Activated CD8-positive, alpha-beta memory T cell treated with anti-CD3 and anti-CD28 coated beads for 36 hours (primary cell): ENCODE data around the gene MIER1. TPM values are rescaled to one million over a fixed set of nuclear protein-coding genes. Genes with fewer than 3 reads are reported as not detected.
"Not testable (repeated sequence)": the region's sequence is repeated elsewhere in the genome, so short reads cannot be mapped to it uniquely, and the experiment has no call there.

Experiments used
- CTCF ChIA-PET: fragments of 350-600 bp; sonication (Branson Sonifier 250); formaldehyde crosslinking; loops from one replicate; lab custom pipeline; 2021; ENCODE audit warnings: antibody characterized with exemption; lab: Charles Lee
- POLR2A ChIA-PET: fragments of 350-600 bp; sonication (Branson Sonifier 250); formaldehyde crosslinking; loops from one replicate; lab custom pipeline; 2021; ENCODE audit warnings: antibody characterized with exemption; lab: Charles Lee
- total RNA-seq, 2 experiments: library from RNA; stranded (reverse); gene quantifications; one replicate each; pipeline ENCODE4 v1.2.3, GENCODE V29; 2021

Gene MIER1
- 10 to 100 TPM; 46.3 to 48.0 TPM for total RNA-seq

DNA sequence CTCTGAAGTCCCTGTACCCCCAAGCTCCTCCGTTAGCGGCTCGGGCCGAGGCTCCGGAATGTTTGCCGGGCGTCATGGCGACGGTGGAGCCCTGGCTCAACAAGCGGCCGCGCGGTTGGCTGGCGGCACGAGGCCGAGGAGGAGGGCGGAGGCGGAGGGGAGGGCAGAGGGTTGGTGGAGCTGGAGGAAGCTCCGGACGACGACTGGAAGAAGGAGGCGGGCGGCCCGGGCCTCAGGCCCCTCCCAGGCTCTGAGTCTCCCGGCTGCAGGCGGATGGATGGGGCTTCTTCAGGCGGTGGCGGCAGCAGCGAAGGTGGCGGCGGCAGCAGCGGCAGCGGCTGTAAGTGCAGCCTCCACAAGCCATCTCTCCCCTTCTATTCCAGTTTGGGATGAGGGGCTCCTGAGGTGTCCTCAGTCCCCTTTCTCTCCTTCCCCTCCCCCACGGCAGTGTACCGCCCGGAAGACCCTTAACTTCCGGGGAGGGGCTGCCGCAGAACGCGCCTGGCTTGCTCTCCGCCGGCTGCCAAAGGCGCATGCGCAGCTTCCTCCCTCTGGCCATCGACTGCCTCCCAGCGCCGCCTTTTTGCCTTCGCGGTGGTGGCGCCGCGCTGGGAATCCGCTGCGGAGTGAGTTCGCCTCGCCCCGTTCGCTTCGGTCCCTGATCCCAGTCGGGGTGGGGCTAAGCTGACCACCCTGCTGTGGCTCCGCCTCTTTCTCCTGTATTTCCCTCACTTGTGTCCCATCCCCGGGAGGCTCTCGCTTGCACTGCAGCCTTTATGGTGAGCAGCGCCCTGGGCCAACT, at the start of gene MIER1, which contains the start of gene DNAI4:
TSS of gene MIER1 (plus strand) at position 235 of the 802 bp plus-strand sequence. CDS start at position 274, 39 bp downstream.
TSS of gene DNAI4 (minus strand) at position 101 of the 802 bp plus-strand sequence. CDS start at position 76, 25 bp downstream.
- CTCF ChIA-PET, result interaction anchor here (0.6 to 1.4 kb wide), 3 partner anchors 78 to 289 kb away, joined by 3 to 4 read pairs (median 3); no protein-coding TSS in a partner anchor

DNA sequence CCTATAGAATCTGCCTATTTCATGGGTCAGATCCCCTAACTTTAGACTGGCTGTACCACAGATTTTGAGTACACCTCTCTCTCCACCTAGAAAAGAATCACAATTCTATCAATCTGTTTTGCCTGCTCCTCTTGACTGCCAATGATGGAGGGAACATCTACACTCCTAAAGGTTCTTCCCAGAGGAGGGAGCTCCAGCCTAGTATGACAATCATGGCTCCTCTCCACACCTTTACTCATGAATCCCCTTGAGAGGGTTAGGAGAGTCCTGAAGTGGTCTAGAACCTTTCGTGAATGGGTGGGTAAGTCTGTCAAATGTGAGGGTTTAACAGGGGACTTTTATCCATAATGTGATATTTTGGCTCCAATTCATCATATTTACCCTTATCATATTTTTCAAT, 48.1 kb upstream of the MIER1 start:
- CTCF ChIA-PET, result no interaction called here
- POLR2A ChIA-PET, result no interaction called here

More for the DNA sequence above, at the start of gene MIER1, which contains the start of gene DNAI4:
- POLR2A ChIA-PET, result interaction anchor here (0.5 to 1.4 kb wide), 5 partner anchors 9 to 1958 kb away, joined by 3 to 8 read pairs (median 4); partner anchors contain the start of gene SLC35D1

DNA sequence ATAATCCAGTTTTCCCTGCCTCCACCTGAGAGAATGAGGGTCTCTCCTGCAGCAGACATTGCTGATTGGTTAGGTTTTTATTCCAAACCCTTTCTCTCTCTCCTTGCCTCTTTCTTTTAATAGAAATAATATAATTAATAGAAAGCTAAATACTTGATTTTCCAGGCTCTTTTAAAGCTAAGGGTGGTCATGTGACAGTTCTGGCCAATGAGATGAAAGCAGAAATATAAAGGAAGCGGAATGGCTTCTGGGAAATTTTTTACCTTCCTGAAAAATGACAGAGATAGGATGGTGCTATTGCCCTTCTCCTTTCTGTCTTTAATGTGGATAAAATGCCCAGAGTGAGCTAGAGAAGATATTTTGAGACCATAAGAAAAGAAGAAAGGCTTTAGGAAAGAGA, 35.8 kb upstream of the MIER1 start:
- ChIA-PET POLR2A (no interaction called here), CTCF (no interaction called here)

DNA sequence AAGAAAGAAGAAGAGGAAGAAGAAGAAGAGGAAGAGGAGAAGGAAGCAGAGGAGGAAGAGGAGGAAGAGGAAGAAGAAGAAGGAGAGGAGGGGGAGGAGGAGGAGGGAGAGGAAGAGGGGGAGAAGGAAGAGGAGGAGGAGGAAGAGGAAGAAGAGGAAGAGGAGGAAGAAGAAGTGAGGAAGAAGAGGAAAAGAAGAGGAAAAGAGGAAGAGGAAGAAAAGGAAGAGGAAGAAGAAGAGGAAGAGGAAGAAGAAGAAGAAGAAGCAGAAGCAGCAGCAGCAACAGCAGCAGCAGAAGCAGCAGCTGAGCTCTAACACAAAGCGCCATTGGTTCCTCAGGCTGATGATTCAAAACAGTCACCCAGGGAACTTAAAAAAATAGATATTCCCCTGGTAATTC, 34.2 kb upstream of the MIER1 start:
- POLR2A ChIA-PET, result no interaction called here

DNA sequence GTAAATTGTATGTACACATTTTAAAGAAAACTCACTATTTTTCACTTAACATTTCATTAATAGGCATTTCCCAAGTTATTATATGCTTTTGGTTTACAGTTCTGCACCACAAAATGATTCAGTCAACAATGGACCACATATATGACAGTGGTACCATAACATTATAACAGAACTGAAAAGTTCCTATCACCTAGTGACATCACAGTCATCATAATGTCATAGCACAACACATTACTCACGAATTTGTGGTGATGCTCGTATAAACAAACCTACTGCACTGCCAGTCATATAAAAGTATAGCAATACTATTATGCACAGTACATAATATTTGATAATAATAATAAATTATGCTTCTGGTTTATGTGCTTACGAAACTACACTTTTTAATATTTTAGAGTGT, 31.1 kb upstream of the MIER1 start:
- ChIA-PET CTCF (no interaction called here), POLR2A (no interaction called here)

More for the DNA sequence above, 34.2 kb upstream of the MIER1 start:
- CTCF ChIA-PET, result no interaction called here

DNA sequence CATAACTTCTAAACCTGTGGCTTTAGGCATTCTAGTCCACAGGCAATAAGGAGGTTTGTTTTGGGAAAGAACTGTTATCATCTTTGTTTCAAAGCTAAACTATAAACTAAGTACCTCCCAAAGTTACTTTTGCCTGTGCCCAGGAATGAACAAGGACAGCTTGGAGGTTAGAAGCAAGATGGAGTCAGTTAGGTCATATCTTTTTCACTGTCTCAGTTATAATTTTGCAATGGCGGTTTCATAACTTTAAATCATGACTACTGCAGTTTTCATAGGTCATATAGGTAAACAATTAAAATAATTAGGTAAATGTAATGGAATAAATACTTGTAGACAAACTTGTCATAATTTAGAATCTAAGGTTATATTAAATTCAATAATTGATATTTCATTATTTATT, 9.6 kb upstream of the MIER1 start:
- CTCF ChIA-PET, result not testable (repeated sequence)

DNA sequence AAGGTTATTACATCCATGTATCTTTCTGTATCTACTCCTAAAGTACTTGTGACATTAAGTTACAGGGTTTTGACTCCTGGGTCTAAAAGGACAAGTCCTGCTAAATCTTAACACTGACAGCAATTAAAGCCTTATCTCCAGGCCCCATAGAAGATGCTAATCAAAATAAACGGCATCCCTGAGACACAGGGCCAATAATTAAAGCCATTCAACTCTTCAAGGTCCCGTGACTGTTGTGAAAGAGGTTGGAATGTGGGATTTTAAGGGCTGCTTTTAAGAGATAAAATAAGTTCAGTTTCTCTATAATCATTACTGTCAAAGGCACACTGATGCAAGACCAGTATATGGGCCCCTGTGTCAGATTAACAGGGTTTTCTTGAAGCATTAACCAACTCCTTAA, 8.5 kb upstream of the MIER1 start:
- POLR2A ChIA-PET, result no interaction called here

More for the DNA sequence above, 9.6 kb upstream of the MIER1 start:
- POLR2A ChIA-PET, result not testable (repeated sequence)

DNA sequence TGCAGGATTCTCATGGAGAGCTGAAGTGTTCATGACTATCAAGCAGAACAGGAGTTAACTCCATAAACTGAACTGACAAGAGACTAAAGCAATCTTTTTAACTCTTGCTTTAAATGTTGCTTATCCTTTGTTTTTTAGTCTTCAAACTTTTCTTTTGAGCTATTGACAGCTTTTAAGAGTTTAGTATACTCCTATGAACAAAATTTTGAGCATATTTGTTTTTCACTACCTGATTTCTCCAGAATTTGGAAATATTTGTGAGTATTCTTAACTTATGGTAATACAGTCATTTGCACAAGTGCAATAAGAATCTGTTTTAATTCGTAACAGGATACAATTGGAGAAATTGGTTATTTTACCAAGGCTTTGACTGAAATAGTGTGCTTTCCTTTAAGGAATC, 7.3 kb upstream of the MIER1 start:
- ChIA-PET CTCF (no interaction called here), POLR2A (no interaction called here)

More for the DNA sequence above, 8.5 kb upstream of the MIER1 start:
- CTCF ChIA-PET, result no interaction called here

DNA sequence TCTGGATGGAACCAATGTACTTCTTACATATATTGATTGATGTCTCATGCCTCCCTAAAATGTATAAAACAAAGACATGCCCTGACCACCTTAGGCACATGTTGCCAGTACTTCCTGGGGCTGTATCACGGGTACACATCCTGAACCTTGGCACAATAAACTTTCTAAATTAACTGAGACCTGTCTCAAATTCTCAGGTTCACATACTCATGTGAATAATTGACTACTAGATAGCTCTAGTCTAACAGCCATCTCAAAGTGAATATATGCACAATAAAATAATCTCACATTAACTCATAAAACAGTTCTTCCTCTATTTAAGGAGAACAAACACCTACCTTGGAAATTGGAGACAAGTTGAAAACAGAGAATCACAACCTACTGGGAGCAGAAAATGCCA, 5.7 kb upstream of the MIER1 start:
- POLR2A ChIA-PET, result interaction anchor here (0.6 kb wide), 1 partner anchor 109 kb away, joined by 3 read pairs; no protein-coding TSS in a partner anchor
- CTCF ChIA-PET, result interaction anchor here (0.5 kb wide), 1 partner anchor 193 kb away, joined by 3 read pairs; no protein-coding TSS in a partner anchor

DNA sequence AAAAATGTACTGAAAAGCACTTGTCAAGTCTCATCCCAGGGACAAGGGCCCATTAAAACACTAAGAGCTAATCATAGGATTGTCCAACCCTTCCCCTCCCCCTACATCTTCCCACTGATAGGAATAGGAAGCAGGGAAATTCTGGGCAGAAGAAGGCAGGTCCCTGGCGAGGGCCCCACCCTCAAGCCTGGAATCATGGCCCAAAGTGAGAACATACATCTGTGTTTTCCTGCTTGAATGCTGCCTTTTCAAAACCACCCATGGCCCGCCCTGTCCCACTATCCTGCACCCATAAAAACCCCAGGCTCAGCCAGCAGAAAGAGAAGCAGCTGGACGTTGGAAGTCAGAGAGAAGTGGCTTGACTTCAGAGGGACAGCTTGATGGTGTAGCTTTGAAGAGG, 5.0 kb upstream of the MIER1 start:
- CTCF ChIA-PET, result no interaction called here
- POLR2A ChIA-PET, result interaction anchor here (0.6 kb wide), 1 partner anchor 108 kb away, joined by 3 read pairs; no protein-coding TSS in a partner anchor

DNA sequence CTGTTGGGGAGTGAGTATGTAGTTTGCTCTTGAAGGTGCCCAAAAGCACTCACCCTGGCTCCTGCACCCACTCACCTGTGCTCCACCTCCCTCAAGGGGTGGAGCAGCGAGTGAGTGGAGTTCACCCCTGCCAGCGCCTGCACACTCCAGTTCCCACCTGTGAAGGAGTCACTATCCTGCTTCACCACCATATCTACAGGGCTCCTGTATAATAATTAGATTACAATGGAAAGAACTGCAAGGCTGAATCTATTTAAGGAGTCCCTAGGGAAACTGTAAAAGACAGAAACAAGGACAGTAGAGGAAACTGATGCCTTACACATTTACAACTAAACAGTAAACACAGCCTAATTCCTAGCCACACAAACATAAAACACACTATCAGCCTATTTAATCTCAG, 4.2 kb upstream of the MIER1 start:
- CTCF ChIA-PET, result no interaction called here

DNA sequence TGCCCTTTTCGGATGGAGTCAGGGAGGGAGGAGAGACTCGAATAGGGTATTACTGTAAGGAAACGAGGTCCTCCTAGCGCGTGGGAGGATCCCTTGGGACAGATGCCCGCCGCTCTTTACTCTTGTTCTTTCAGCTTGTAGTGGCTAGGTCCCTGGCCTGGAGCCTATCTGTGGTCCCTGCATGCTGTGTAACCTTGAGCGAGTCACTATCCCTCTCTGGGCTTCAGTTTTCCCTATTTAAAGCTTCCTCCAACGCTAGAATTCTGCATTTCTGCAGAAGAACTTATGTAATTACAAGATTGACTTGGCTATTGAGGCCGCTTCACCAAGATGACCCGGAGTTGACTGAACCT, 744 bp downstream of the MIER1 start:
- ChIA-PET POLR2A (interaction anchor here (0.6 to 1.4 kb wide), 2 partner anchors 9 to 127 kb away, joined by 3 to 8 read pairs; no protein-coding TSS in a partner anchor), CTCF (interaction anchor here (0.7 kb wide), 1 partner anchor 289 kb away, joined by 3 read pairs; no protein-coding TSS in a partner anchor)

More for the DNA sequence above, 4.2 kb upstream of the MIER1 start:
- POLR2A ChIA-PET, result no interaction called here

DNA sequence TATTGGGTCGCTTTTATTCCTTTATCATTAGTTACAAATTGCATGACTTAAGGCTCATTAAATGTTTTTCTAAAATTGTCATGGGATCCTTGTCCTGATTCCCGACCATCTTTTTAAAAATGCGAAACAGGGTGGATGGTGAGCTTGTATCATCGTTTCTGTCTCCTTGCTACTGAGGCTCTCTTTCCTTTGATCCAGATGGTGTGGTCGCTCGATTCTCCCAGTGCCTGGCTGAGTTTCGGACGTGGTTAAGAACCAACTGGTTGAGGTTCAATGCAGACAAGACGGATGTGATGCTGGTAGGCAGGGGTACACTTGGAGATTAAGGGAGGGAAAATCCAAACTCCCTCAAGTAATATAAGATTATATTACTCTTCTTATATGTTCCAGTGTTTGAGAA, 1.2 kb downstream of the MIER1 start:
- ChIA-PET POLR2A (no interaction called here), CTCF (no interaction called here)

DNA sequence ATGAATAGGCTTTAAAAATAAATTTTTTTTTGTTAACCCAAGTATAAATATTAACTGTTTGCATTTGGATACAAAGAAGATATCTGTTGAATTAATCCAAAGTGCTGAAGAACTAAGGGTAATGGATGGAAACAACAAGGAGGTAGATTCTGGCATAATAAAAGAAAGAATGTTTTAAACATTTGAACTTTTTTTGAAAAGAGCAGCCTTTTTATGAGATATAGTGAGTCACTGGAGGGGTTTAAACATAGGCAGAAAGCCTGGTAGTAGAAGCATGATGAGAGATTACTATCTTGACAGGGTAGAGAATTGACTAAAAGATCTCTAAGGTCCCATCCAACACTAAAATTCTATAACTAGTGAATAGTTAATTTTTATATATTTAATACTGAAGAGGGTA, 2.7 kb downstream of the MIER1 start:
- POLR2A ChIA-PET, result no interaction called here
- CTCF ChIA-PET, result no interaction called here

DNA sequence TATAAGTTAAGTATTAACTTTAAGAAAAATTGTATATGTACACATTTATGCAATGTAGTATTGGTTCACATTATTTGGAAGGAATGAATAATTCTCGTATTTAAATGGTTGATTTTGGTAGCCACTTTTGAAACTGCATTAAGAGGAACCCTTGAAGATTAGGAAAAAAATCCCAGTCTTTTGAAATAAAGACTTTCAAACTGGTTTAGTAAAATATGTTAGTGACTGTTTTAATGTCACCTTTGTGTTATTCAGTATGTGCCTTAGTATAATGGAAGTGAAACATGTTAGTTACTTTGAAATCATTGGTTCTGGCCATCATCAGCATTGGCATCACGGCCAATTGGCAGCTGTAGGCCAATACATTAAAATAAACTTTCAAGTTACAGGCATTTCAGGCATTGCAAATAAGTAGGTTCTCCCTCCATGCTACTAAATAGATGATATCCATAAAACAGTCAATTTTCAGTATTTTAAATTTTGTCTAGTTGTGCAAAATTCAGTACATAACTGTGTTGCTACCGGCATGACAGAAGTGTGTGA, 4.4 kb downstream of the MIER1 start:
- ChIA-PET CTCF (no interaction called here), POLR2A (interaction anchor here (1.1 kb wide), 1 partner anchor 9 kb away, joined by 3 read pairs; no protein-coding TSS in a partner anchor)

DNA sequence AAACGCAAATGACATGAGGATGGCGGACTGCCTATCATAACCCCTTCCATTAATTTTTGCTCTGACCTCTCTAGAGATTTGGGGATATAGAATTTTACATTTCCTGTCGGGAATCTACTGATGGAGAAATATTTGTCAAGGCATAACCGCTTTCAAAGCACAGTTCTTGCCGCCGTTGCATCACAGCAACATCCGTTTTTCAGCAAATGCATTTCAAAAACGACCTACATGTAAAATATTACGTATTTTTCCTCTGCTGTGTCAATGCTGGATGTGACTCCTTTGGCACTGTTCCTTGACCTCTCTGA, 4.9 kb downstream of the MIER1 start:
- ChIA-PET POLR2A (interaction anchor here (1.1 kb wide), 1 partner anchor 8 kb away, joined by 3 read pairs; no protein-coding TSS in a partner anchor), CTCF (no interaction called here)

DNA sequence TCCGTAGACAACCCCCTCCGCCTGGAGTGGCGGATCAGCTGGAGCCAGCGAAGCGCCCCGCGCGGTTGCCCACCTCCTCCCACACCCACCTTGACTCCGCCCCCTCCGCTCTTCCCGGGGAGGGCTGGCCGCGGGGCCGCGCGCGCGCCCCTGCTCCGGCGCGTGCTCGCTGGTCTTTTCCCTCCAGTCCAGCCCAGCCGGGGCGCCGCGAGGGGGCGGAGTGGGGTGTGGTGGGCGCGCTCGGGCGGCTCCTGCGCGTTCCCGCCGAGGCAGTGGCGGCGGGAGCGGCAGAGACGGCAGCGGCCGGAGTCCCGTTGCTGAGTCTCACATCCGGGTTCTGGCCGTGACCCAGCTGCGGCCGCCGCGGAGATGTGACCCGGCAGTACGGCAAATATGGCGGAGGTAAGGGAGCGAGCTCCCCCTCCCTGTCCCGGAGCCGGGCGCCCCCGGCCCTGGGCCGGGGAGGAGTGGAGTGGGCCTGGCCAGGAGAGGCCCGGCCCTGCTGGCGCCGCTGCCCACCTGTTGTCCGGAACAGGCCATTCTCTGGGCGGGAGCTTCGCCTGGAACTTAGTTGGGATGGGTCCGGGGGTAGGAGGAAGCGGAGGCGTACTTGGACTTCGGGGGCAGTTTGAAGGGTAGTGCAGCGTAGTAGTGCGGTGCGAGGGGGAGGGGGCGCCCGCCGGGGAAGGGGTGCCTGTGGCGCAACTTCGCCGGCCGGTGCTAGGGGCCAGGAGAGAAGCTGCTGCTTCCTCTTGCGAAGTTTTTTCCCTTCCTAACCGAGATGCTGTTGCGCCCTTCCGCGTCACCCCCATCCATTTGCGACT, 5.4 kb downstream of the MIER1 start:
- CTCF ChIA-PET, result interaction anchor here (0.5 kb wide), 1 partner anchor 591 kb away, joined by 3 read pairs; no protein-coding TSS in a partner anchor
- POLR2A ChIA-PET, result interaction anchor here (0.6 to 1.1 kb wide), 4 partner anchors 8 to 423 kb away, joined by 3 read pairs; no protein-coding TSS in a partner anchor

DNA sequence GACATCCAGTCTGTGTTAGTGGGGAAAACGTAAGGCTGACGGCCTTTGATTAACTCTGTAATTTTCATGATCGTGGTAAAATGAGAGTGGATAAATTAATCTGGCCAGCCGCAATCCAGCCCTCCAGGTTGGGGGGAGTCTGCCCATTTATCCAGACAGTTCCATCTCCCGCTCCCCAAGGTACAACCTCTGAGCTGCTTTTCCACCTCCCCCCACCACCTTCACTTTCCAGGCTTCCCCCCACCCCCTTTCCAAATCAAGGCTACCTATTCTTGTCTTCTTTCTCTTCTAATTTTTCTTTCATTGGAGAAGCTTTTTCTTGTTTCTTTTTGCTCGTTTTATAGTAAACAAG, 6.0 kb downstream of the MIER1 start:
- CTCF ChIA-PET, result no interaction called here
- POLR2A ChIA-PET, result interaction anchor here (0.6 to 0.9 kb wide), 2 partner anchors 59 to 123 kb away, joined by 3 read pairs; no protein-coding TSS in a partner anchor

DNA sequence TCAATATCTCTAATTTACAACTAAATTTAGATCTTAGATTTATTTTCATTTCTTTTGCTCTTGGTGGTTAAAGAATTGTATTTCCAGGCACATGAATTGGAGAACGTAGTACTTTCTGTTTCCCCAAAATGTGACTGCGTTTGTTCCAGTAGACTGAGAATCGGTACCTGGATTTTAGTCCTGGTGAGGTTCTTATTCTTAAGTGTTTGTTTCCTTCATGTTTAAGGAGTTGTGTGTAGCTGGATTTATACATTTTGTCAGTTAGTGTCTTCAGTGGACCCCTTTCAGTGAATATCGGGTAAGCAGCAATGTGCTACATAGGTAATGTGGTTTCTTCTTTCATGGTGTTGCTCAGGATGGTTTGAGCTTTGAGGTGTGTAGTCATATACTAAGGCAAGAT, 6.8 kb downstream of the MIER1 start:
- CTCF ChIA-PET, result no interaction called here

More for the DNA sequence above, 6.8 kb downstream of the MIER1 start:
- POLR2A ChIA-PET, result interaction anchor here (1.2 kb wide), 1 partner anchor 10 kb away, joined by 3 read pairs; no protein-coding TSS in a partner anchor
